Fibroblast of the aortic adventitia (primary cell): Measurements from ENCODE around the gene PRKRA. TPM values are rescaled to one million over a fixed set of nuclear protein-coding genes. Genes with fewer than 3 reads are reported as not detected.
"Not testable (repeated sequence)": the region's sequence is repeated elsewhere in the genome, so short reads cannot be mapped to it uniquely, and the experiment has no call there.

Experiments used
- DNase-seq: peaks from one replicate; pipeline ENCODE4 v3.0.0-alpha.2; 2010; ENCODE audit warnings: low read depth
- H3K4me3 ChIP-seq: 2 replicates; pipeline ENCODE4 v1.5.1; 2011; ENCODE audit warnings: low read depth, mild to moderate bottlenecking, control low read depth, low read length, moderate library complexity
- CTCF ChIP-seq: IDR thresholded peaks from 2 replicates; pipeline ENCODE4 v1.5.1; 2011; ENCODE audit warnings: mild to moderate bottlenecking, low read length, control low read depth, inconsistent platforms; ENCODE audit not compliant: insufficient read depth
- total RNA-seq: library from RNA; depleted of rRNA; stranded (reverse); fragments of >200 nt; gene quantifications from 2 replicates; pipeline ENCODE4 v1.2.3, GENCODE V29; 2012; ENCODE audit warnings: low replicate concordance

The PRKRA gene
- total RNA-seq, 1 donor: 55.8 TPM

DNA sequence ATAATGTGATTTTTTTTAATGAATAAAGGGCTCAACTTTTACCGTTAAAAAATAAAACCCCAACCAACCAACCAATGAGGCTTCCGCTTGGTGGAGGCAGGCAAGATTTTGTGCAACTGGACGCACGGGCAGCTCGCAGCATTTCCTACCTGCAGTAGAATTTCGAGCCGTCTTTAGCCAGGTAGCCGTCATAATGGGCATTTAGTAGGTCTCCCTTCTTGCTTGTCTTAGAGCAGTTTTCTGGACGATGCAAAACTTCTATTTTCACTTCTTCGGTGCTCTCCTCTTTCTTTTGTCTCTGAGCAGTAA is 27.1 kb upstream of the PRKRA start:
- H3K4me3 ChIP-seq: peak overlapping the region; percentile 97
- peak; percentile 37 for DNase-seq
- no peak for TF ChIP-seq CTCF

DNA sequence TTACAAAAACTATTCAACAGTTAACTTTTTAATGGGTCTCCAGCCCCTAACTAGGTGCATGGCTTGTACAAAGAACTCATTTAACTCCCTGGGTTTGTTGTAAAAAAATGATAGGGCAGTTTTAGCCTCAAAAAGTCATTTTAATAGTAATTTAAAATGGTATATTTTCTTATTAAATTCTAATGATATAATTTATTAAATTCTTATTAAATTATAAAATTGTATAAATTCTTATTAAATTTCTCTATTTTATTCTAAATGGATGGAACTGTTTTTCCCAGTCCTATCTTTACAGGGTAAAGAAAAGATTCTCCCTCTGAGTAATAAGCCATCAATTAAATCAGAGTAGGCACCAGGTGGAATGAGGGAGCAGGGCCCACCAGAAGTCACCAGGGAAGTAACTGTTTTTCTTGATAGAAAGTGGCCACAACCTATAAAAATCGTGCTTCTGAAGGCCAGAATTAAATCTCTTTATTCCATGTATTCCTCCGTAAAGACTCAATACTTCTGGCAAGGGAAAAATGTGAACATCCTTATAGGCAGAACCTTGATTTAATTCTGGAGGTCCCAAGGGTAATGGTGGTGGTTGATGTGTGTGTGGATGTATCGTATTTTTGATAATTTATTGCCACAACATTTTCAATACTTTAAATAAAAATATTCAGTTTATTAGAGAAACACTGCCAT is 26.6 kb upstream of the PRKRA start:
- peak overlapping the region; percentile 97 for H3K4me3 ChIP-seq
- DNase-seq: no peak
- TF ChIP-seq CTCF: no peak

DNA sequence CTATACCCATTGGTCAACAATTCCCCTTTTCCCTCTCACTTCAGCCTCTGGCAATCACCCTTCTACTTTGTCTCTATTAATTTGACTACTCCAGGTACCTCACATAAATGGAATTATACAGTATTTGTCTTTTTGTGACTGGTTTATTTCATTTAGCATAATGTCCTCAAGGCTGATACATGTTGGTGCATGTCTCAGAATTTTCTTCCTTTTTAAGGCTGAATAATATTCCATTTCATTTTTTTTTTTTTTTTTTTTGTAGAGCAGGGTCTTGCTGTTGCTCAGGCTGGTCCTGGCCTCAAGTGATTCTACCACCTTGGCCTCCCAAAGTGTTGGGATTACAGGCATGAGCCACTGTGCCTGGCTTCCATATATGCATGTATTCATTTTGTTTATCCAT is 25.5 kb upstream of the PRKRA start:
- no peak for DNase-seq
- no peak for TF ChIP-seq CTCF
- H3K4me3 ChIP-seq: no peak overlapping the region

DNA sequence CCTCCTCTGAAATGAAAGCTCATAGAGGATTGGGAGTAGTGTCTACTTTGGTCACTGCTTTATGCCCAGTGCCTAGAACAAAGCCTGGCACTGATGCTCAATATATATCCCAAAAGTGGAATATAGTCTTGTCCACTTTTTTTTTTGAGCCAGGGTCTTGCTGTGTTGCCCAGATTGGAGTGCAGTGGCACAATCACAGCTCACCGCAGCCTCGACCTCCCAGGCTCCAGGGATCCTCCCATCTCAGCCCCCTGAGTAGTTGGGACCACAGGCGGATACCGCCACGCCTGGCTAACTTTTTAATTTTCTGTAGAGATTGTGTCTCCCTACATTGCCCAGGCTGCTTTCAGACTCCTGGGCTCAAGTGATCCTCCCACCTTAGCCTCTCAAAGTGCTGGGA is 23.6 kb upstream of the PRKRA start:
- no peak overlapping the region for H3K4me3 ChIP-seq
- TF ChIP-seq CTCF: no peak
- DNase-seq: no peak

DNA sequence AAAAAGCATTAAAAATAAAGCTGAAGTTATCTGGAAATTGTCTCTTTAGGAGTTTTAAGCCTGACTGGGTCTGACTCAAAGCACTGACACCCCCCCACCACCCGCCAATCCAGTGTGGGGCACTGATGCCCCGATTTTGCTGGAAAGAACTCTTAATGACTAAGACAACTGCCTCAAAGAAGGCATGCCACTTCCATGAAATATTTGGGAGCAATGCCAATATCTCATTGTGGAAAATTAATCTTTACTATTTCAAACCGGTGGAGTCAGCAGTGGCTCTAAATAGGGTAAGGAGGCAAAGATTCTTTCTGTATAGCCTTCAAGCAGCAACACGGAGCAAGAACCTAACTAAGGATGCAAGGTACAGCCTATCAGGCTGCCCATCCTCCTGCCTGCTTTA is 23.0 kb upstream of the PRKRA start:
- no peak for TF ChIP-seq CTCF
- DNase-seq: peak; percentile 47
- no peak overlapping the region for H3K4me3 ChIP-seq

GRCh38 chr2:178473373-178473772 is 22.4 kb upstream of the PRKRA start:
- no peak for DNase-seq
- TF ChIP-seq CTCF: no peak
- H3K4me3 ChIP-seq: no peak overlapping the region

GRCh38 chr2:178471313-178471712 is 20.3 kb upstream of the PRKRA start:
- not testable (repeated sequence) for DNase-seq, H3K4me3 ChIP-seq
